Inferior parietal cortex (tissue), 1 donor: ENCODE measurements around the gene ANKRD44.

Experiments
- DNase-seq: peaks from one replicate; pipeline ENCODE4 v3.0.0-alpha.2; 2016; ENCODE audit errors: extremely low spot score

ANKRD44 gene

GRCh38 chr2:197179744-197180498 is 130.7 kb downstream of the ANKRD44 start:
- DNase-seq, result no peak

GRCh38 chr2:197176522-197176921 is 134.1 kb downstream of the ANKRD44 start:
- DNase-seq, result no peak

- no peak for DNase-seq
These were observed 136.0 kb downstream of the ANKRD44 start for GRCh38 chr2:197174539-197175094.

- no peak for DNase-seq
These were observed 139.0 kb downstream of the ANKRD44 start for GRCh38 chr2:197171582-197171981.

GRCh38 chr2:197170208-197170607 is 140.4 kb downstream of the ANKRD44 start:
- DNase-seq, result no peak

GRCh38 chr2:197168705-197169104 is 141.9 kb downstream of the ANKRD44 start:
- DNase-seq, result peak; percentile 81

GRCh38 chr2:197167608-197168314 is 142.8 kb downstream of the ANKRD44 start:
- no peak for DNase-seq

- no peak for DNase-seq
These were observed 145.6 kb downstream of the ANKRD44 start for GRCh38 chr2:197165020-197165419.

- no peak for DNase-seq
These were observed 146.3 kb downstream of the ANKRD44 start for GRCh38 chr2:197164141-197164754.

GRCh38 chr2:197163712-197164140 is 146.9 kb downstream of the ANKRD44 start:
- DNase-seq, result no peak

- no peak for DNase-seq
These were observed 148.8 kb downstream of the ANKRD44 start for GRCh38 chr2:197161774-197162173.

- no peak for DNase-seq
These were observed 150.8 kb downstream of the ANKRD44 start for GRCh38 chr2:197159661-197160211.

- no peak for DNase-seq
These were observed 151.7 kb downstream of the ANKRD44 start for GRCh38 chr2:197158591-197159550.

GRCh38 chr2:197157879-197158537 is 152.6 kb downstream of the ANKRD44 start:
- DNase-seq, result no peak

GRCh38 chr2:197156771-197157170 is 153.8 kb downstream of the ANKRD44 start:
- DNase-seq, result no peak

- no peak for DNase-seq
These were observed 157.9 kb downstream of the ANKRD44 start for GRCh38 chr2:197152451-197153228.

- DNase-seq, result no peak
These were observed 161.0 kb downstream of the ANKRD44 start for GRCh38 chr2:197149546-197149945.

GRCh38 chr2:197148401-197148800 is 162.2 kb downstream of the ANKRD44 start:
- no peak for DNase-seq

- no peak for DNase-seq
These were observed 162.6 kb downstream of the ANKRD44 start for GRCh38 chr2:197147942-197148341.

- no peak for DNase-seq
These were observed 163.6 kb downstream of the ANKRD44 start for GRCh38 chr2:197146995-197147394.
